T-cell (primary cell): ENCODE measurements around the gene SLC44A2. TPM values are rescaled to one million over a fixed set of nuclear protein-coding genes. Genes with fewer than 3 reads are reported as not detected.
A peak's percentile ranks its signal among the peaks of the same experiment; 100 is the strongest.

Source experiments
- ATAC-seq, 4 experiments: fragments of 200-7000 bp in 3 of 4; fragments of 150-1000 bp in 1 of 4; cut with Tn5 transposase; replicated peaks in 1 of 4; 1 replicate in 3 of 4; 2 replicates in 1 of 4; pipeline ENCODE4 v1.10.0; 2021; ENCODE audit warnings: moderate library complexity in 3 of 4, mild to moderate bottlenecking in 2 of 4, moderate number of reproducible peaks in 1 of 4
- CTCF ChIA-PET, 2 donors: fragments of 300-600 bp; sonication (Branson Sonifier 250); formaldehyde crosslinking; loops; one replicate each; lab custom pipeline; 2022; ENCODE audit warnings: antibody characterized with exemption in 2 of 2; lab: Charles Lee
- POLR2A ChIA-PET, 2 donors: fragments of 300-600 bp; sonication (Branson Sonifier 250); formaldehyde crosslinking; loops; one replicate each; lab custom pipeline; 2022; ENCODE audit warnings: antibody characterized with exemption in 2 of 2; lab: Charles Lee
- DNase-seq, 35 experiments: peaks; one replicate each; pipeline versions ENCODE4 v3.0.0 to v3.0.0-alpha.2; 2013 to 2023
- H3K27ac ChIP-seq: one replicate; pipeline ENCODE4 v1.5.1; 2013; ENCODE audit warnings: low read length
- H3K27me3 ChIP-seq, 2 experiments: replicated peaks in 1 of 2; 1 replicate in 1 of 2; 2 replicates in 1 of 2; pipeline versions ENCODE4 v1.6.1 to v1.7.0; 2013; ENCODE audit warnings: low read length in 1 of 2, mixed read lengths in 1 of 2; ENCODE audit not compliant: control insufficient read depth in 2 of 2, insufficient read depth in 2 of 2; ENCODE audit errors: extremely low read depth in 1 of 2
- H3K36me3 ChIP-seq, 2 donors: 1 replicate in 1 of 2; 2 replicates in 1 of 2; pipeline versions ENCODE4 v1.6.1 to v1.7.0; 2013; ENCODE audit warnings: low read length in 1 of 2; ENCODE audit not compliant: control insufficient read depth in 2 of 2, insufficient read depth in 1 of 2; ENCODE audit errors: extremely low read depth in 1 of 2
- H3K4me1 ChIP-seq, 2 experiments: 1 replicate in 1 of 2; 2 replicates in 1 of 2; pipeline versions ENCODE4 v1.6.1 to v1.7.0; 2013; ENCODE audit warnings: low read length in 2 of 2, mixed read lengths in 1 of 2; ENCODE audit not compliant: insufficient read depth in 2 of 2, control insufficient read depth in 1 of 2; ENCODE audit errors: extremely low read depth in 1 of 2
- H3K4me3 ChIP-seq, 2 donors: 1 replicate in 1 of 2; 2 replicates in 1 of 2; pipeline versions ENCODE4 v1.5.1 to v1.7.0; 2013; ENCODE audit warnings: mild to moderate bottlenecking in 2 of 2, low read length in 1 of 2, moderate library complexity in 1 of 2; ENCODE audit not compliant: control insufficient read depth in 1 of 2; ENCODE audit errors: extremely low read depth in 1 of 2
- H3K9me3 ChIP-seq: 2 replicates; pipeline ENCODE4 v1.7.0; 2013
- H3K27ac Mint-ChIP-seq, 2 donors: one replicate each; pipeline ENCODE4 v1.8.0; 2020 to 2021; ENCODE audit warnings: mild to moderate bottlenecking in 2 of 2, mixed read lengths in 2 of 2
- H3K27me3 Mint-ChIP-seq, 2 donors: one replicate each; pipeline ENCODE4 v1.8.0; 2021 to 2022; ENCODE audit warnings: mixed read lengths in 2 of 2
- H3K36me3 Mint-ChIP-seq: one replicate; pipeline ENCODE4 v1.8.0; 2021; ENCODE audit warnings: mixed read lengths
- H3K4me1 Mint-ChIP-seq, 3 donors: one replicate each; pipeline ENCODE4 v1.8.0; 2020 to 2022; ENCODE audit warnings: mixed read lengths in 3 of 3, mild to moderate bottlenecking in 1 of 3
- H3K4me3 Mint-ChIP-seq, 3 donors: one replicate each; pipeline ENCODE4 v1.8.0; 2020 to 2022; ENCODE audit warnings: mild to moderate bottlenecking in 3 of 3, mixed read lengths in 3 of 3, moderate library complexity in 3 of 3
- H3K9me3 Mint-ChIP-seq, 3 donors: one replicate each; pipeline ENCODE4 v1.8.0; 2020 to 2022; ENCODE audit warnings: mixed read lengths in 3 of 3
- WGBS: methylation state at CpG from one replicate; pipeline ENCODE4 v1.1.5; 2013; ENCODE audit warnings: missing lambda C conversion rate; ENCODE audit not compliant: insufficient coverage; 5-methylcytosine and 5-hydroxymethylcytosine counted together
- total RNA-seq, 35 experiments: library from RNA in 6 of 35; stranded (reverse) in 6 of 35; fragments of 120-200 nt in 1 of 35; gene quantifications; one replicate each; pipeline versions ENCODE4 v1.2.1 to v1.2.4 and lab custom pipeline; 2013 to 2026

SLC44A2 gene
- total RNA-seq, 5 donors from 2014 or later (not counting 1 experiment from before 2014, with no cell fraction given), result 204 to 228 (median 218) TPM

DNA sequence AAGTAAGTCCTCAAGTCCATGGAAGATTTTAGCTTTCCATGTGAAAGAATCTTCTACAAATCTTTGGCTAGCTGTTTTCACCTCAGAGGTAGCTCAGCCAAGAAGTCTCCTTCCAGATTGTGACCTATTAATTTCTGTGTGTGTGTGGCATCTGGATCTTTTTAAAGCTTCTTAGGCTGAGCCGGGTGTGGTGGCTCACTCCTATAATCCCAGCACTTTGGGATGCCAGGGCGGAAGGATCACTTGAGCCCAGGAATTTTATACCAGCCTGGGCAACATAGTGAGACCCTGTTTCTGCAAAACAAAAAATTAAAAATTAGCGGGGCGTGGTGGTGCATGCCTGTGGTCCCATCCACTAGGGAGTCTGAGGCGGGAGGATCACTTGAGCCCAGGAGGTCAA, 13.4 kb upstream of the SLC44A2 start:
- Mint-ChIP-seq H3K9me3 (no peaks in the 10 kb centered on the region), H3K27me3 (no peaks in the 10 kb centered on the region), H3K4me1 (peaks cover 43 to 46% (median 43%) of the 10 kb centered on the region in 3 donors), H3K36me3 (peaks cover 8% of the 10 kb centered on the region), H3K4me3 (no peak overlapping the region), H3K27ac (peak overlapping the region; percentile 28 to 31)
- Histone ChIP-seq H3K36me3 (peaks cover 0 to 10% of the 10 kb centered on the region in 2 donors), H3K9me3 (no peaks in the 10 kb centered on the region), H3K4me3 (no peak overlapping the region), H3K27ac (no peak overlapping the region), H3K4me1 (peaks cover 3 to 70% of the 10 kb centered on the region in 2 experiments), H3K27me3 (no peaks in the 10 kb centered on the region)
- ChIA-PET CTCF (interaction anchor here (0.6 to 1.1 kb wide), 2 partner anchors 11 to 47 kb away, joined by 3 to 5 read pairs; no protein-coding TSS in a partner anchor), POLR2A (interaction anchor here (0.5 to 1.0 kb wide), 3 partner anchors 8 to 139 kb away, joined by 3 to 5 read pairs (median 3); partner anchors contain the start of gene SLC44A2 (in 1 of the 2))
- ATAC-seq (no peak), DNase-seq (no peak)
- WGBS, result 96% methylated on average over 3 of the region's 5 CpGs

DNA sequence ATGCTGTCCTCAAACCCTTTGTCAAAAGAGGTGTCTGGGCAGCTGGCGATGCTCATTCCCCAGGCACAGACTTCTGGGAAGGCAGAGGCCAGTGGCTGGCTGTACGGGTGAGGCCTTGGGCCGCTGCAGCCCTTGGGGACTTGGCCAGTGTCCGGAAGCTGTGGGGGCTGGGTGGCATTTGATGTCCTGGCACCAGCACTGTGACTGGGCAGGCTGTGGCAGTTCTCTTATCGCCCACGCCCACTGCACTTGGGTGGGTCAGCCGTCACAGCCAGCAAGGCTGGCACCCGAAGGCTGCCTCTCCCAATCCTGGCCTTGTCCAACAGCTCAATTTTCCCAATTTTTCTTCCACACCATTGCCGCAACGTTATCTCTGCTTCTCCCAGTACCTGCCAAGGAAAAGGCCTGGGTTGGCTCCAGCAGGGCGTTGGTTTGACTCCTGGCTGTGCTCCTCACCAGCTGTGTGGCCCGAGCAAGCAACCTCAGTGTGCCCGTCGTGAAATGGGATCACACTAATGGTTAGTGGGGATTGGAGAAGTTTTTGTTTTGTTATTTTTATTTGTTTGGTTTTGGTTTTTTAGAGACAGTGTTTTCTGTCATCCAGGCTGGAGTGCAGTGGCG, 12.7 kb upstream of the SLC44A2 start:
- Histone ChIP-seq H3K36me3 (peaks cover 0 to 11% of the 10 kb centered on the region in 2 donors), H3K4me1 (peaks cover 3 to 69% of the 10 kb centered on the region in 2 experiments), H3K4me3 (no peak overlapping the region), H3K27me3 (no peaks in the 10 kb centered on the region), H3K9me3 (no peaks in the 10 kb centered on the region), H3K27ac (no peak overlapping the region)
- CTCF ChIA-PET, result interaction anchor here (0.6 to 1.1 kb wide), 3 partner anchors 12 to 46 kb away, joined by 3 to 5 read pairs (median 5); no protein-coding TSS in a partner anchor
- Mint-ChIP-seq H3K4me1 (peaks cover 42 to 49% (median 45%) of the 10 kb centered on the region in 3 donors), H3K9me3 (no peaks in the 10 kb centered on the region), H3K27me3 (no peaks in the 10 kb centered on the region), H3K36me3 (peaks cover 11% of the 10 kb centered on the region), H3K27ac (peak overlapping the region; percentile 31 to 44), H3K4me3 (peak overlapping the region in 1 of 3 donors; percentile 43)
- no peak for ATAC-seq
- POLR2A ChIA-PET, result interaction anchor here in 1 of 2 donors (0.7 kb wide), 1 partner anchor 22 kb away, joined by 8 read pairs; no protein-coding TSS in a partner anchor
- 93% methylated on average over 10 of the region's 15 CpGs for WGBS
- no peak for DNase-seq

DNA sequence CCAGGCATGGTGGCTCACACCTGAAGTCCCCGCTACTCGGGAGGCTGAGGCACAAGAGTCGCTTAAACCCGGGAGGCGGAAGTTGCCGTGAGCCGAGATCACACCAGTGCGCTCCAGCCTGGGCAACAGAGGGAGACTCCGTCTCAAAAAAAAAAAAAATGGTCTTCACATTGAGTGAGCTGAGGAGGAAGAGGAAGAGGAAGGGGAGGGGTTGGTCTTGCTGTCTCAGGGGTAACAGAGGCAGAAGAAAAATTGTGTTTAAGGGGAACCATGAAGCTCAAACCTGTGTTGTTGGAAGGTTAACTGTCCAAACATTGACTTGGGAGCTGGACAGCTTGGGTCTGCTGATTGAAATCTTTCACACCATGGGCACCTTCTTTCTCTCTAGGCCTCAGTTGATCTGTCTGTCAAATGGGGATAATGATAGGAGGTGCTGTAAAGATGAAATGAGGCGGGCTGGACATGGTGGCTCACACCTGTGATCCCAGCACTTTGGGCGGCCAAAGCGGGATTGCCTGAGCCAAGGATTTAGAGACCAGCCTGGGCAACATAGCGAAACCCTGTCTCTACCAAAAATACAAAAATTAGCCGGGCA, 9.8 kb upstream of the SLC44A2 start:
- POLR2A ChIA-PET, result interaction anchor here in 1 of 2 donors (0.6 to 0.7 kb wide), 3 partner anchors 31 to 146 kb away, joined by 3 to 13 read pairs (median 3); no protein-coding TSS in a partner anchor
- Mint-ChIP-seq H3K4me1 (peaks cover 49 to 57% (median 51%) of the 10 kb centered on the region in 3 donors), H3K9me3 (no peaks in the 10 kb centered on the region), H3K27ac (peak overlapping the region; percentile 63 to 71), H3K27me3 (no peaks in the 10 kb centered on the region), H3K36me3 (peaks cover 15% of the 10 kb centered on the region), H3K4me3 (peak overlapping the region in 1 of 3 donors; percentile 64)
- Histone ChIP-seq H3K4me1 (peaks cover 3 to 71% of the 10 kb centered on the region in 2 experiments), H3K27me3 (no peaks in the 10 kb centered on the region), H3K4me3 (no peak overlapping the region), H3K9me3 (no peaks in the 10 kb centered on the region), H3K27ac (peak overlapping the region; percentile 5), H3K36me3 (peaks cover 0 to 23% of the 10 kb centered on the region in 2 donors)
- no peak for ATAC-seq
- DNase-seq, result no peak
- 84% methylated on average over 12 of the region's 14 CpGs for WGBS
- CTCF ChIA-PET, result interaction anchor here in 1 of 2 donors (0.6 kb wide), 1 partner anchor 169 kb away, joined by 3 read pairs; no protein-coding TSS in a partner anchor

DNA sequence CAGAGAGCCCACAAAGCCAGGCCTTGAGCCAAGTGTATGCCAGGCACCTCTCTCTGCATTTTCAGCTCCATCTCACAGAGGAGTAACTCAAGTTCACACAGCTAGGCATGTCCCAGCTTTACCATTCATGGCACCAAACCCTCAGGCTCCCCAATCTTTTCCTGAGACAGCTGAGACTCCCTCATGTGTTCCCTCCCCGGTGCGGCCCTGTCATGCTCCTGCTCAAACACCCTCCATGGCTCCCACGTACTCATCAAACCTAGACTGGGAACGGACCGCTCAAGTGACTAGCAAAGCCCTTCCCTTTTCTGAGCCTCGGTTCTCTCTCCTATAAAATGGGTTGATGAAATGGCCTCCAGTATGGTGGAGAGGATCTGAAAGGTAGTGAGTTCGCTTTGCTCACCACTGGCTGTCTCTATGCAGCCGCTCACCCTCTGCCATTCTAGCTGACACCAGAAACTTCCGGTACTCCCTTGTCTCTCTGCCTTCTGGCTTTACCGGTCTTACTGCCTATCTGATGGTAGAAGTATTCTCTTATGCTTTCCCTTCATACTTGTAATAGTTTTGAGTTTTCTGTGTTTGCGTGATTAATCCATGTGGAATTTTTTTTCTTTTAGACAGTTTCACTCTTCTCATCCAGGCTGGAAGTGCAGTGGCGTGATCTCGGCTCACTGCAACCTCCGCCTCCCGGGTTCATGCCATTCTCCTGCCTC, 7.8 kb upstream of the SLC44A2 start:
- DNase-seq, result no peak
- CTCF ChIA-PET, result interaction anchor here in 1 of 2 donors (1.1 kb wide), 1 partner anchor 14 kb away, joined by 3 read pairs; no protein-coding TSS in a partner anchor
- no peak for ATAC-seq
- Mint-ChIP-seq H3K9me3 (no peaks in the 10 kb centered on the region), H3K4me1 (peaks cover 56 to 63% (median 62%) of the 10 kb centered on the region in 3 donors), H3K27me3 (no peaks in the 10 kb centered on the region), H3K4me3 (no peak overlapping the region), H3K36me3 (peaks cover 19% of the 10 kb centered on the region), H3K27ac (peak overlapping the region; percentile 45 to 77)
- Histone ChIP-seq H3K27ac (no peak overlapping the region), H3K4me1 (peaks cover 6 to 73% of the 10 kb centered on the region in 2 experiments), H3K27me3 (no peaks in the 10 kb centered on the region), H3K4me3 (no peak overlapping the region), H3K36me3 (peaks cover 0 to 33% of the 10 kb centered on the region in 2 donors), H3K9me3 (no peaks in the 10 kb centered on the region)
- 100% methylated on average over 4 of the region's 15 CpGs for WGBS
- POLR2A ChIA-PET, result interaction anchor here in 1 of 2 donors (0.7 kb wide), 1 partner anchor 14 kb away, joined by 9 read pairs; no protein-coding TSS in a partner anchor

DNA sequence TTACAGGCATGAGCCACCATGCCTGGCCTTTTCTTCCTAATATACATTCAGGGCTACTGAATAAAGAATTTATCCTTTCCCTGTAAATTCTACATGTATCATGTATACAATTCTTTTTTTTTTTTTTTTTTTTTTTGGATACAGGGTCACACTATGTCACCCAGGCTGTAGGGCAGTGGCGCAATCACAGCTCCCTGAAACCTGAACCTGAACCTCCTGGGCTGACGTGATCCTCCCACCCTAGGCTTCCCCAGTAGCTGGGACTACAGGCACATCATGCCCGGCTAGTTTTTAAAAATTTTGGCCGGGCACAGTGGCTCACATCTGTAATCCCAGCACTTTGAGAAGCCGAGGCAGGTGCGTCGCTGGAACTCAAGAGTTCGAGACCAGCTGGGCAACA, 6.5 kb upstream of the SLC44A2 start:
- Histone ChIP-seq H3K27ac (no peak overlapping the region), H3K9me3 (no peaks in the 10 kb centered on the region), H3K36me3 (peaks cover 0 to 30% of the 10 kb centered on the region in 2 donors), H3K4me1 (peaks cover 9 to 81% of the 10 kb centered on the region in 2 experiments), H3K4me3 (no peak overlapping the region), H3K27me3 (no peaks in the 10 kb centered on the region)
- peaks cover 11% of the 10 kb centered on the region for H3K36me3 Mint-ChIP-seq
- ATAC-seq (no peak), DNase-seq (no peak)
- H3K9me3 Mint-ChIP-seq, result no peaks in the 10 kb centered on the region
- peak overlapping the region in 1 of 2 donors; percentile 28 for H3K27ac Mint-ChIP-seq
- ChIA-PET CTCF (interaction anchor here (1.1 to 1.3 kb wide), 2 partner anchors 15 to 37 kb away, joined by 3 to 9 read pairs; no protein-coding TSS in a partner anchor), POLR2A (no interaction called here)
- WGBS, result 92% methylated on average over 5 of the region's 8 CpGs
- no peak overlapping the region for H3K4me3 Mint-ChIP-seq
- H3K4me1 Mint-ChIP-seq, result peaks cover 55 to 65% (median 56%) of the 10 kb centered on the region in 3 donors
- no peaks in the 10 kb centered on the region for H3K27me3 Mint-ChIP-seq
